ENCODE results near the gene BNIP3.
"Not testable (repeated sequence)": the region's sequence is repeated elsewhere in the genome, so short reads cannot be mapped to it uniquely, and the experiment has no call there.

The BNIP3 gene

GRCh38 chr10:131930586-131931330 is 51.0 kb downstream of the BNIP3 start:
- DNase-seq (ENCODE audit: low read depth in 2 of 3, low spot score in 1 of 3) = no peak

GRCh38 chr10:131930150-131930549 is 51.6 kb downstream of the BNIP3 start:
- no peak for DNase-seq (ENCODE audit: low read depth in 2 of 3, low spot score in 1 of 3)

GRCh38 chr10:131929122-131929845 is 52.4 kb downstream of the BNIP3 start:
- no peak for DNase-seq (ENCODE audit: low read depth in 2 of 3, low spot score in 1 of 3)

- DNase-seq (ENCODE audit: low read depth in 2 of 3, low spot score in 1 of 3) = peak in 2 of 3 donors; percentile 42 to 48
Measured at GRCh38 chr10:131928248-131929095, 53.3 kb downstream of the BNIP3 start.

GRCh38 chr10:131926743-131927595 is 54.8 kb downstream of the BNIP3 start:
- no peak for DNase-seq (ENCODE audit: low read depth in 2 of 3, low spot score in 1 of 3)

- DNase-seq (ENCODE audit: low read depth in 2 of 3, low spot score in 1 of 3) = no peak
Measured at GRCh38 chr10:131926253-131926652, 55.5 kb downstream of the BNIP3 start.

- no peak for DNase-seq (ENCODE audit: low read depth in 2 of 3, low spot score in 1 of 3)
Measured at GRCh38 chr10:131925716-131926115, 56.0 kb downstream of the BNIP3 start.

GRCh38 chr10:131925011-131925649 is 56.6 kb downstream of the BNIP3 start:
- no peak for DNase-seq (ENCODE audit: low read depth in 2 of 3, low spot score in 1 of 3)

GRCh38 chr10:131923038-131923756 is 58.5 kb downstream of the BNIP3 start:
- no peak for DNase-seq (ENCODE audit: low read depth in 2 of 3, low spot score in 1 of 3)

GRCh38 chr10:131921184-131921583 is 60.5 kb downstream of the BNIP3 start:
- DNase-seq (ENCODE audit: low read depth in 2 of 3, low spot score in 1 of 3) = no peak

GRCh38 chr10:131920693-131921092 is 61.0 kb downstream of the BNIP3 start:
- DNase-seq (ENCODE audit: low read depth in 2 of 3, low spot score in 1 of 3) = no peak

GRCh38 chr10:131920151-131920550 is 61.6 kb downstream of the BNIP3 start:
- no peak for DNase-seq (ENCODE audit: low read depth in 2 of 3, low spot score in 1 of 3)

- DNase-seq (ENCODE audit: low read depth in 2 of 3, low spot score in 1 of 3) = not testable (repeated sequence)
Measured at GRCh38 chr10:131919461-131919860, 62.3 kb downstream of the BNIP3 start.

Data from stimulated activated CD4-positive, alpha-beta T cell treated with anti-CD3 and anti-CD28 coated beads, Interleukin-12 subunit alpha, Interleukin-12 subunit beta, amount 100 ng/mL, for 48 hours (primary cell).